GM12878 (cell line): Measurements from ENCODE around the gene FAM78A.

Experiments
- GABPA ChIP-seq: IDR thresholded peaks from 2 replicates; pipeline ENCODE4 v1.6.1; 2014; ENCODE audit warnings: antibody characterized with exemption, low read depth, mild to moderate bottlenecking, inconsistent platforms
- POLR2A ChIP-seq: IDR thresholded peaks from 2 replicates; pipeline ENCODE4 v1.6.1; 2011; ENCODE audit warnings: low read depth, mild to moderate bottlenecking, low read length
- RAD21 ChIP-seq: IDR thresholded peaks from 2 replicates; pipeline ENCODE4 v1.6.1; 2011; ENCODE audit warnings: mild to moderate bottlenecking, low read depth, low read length, moderate library complexity; ENCODE audit not compliant: insufficient read depth
- RAD51 ChIP-seq: fragments of 450-650 bp; IDR thresholded peaks from 2 replicates; pipeline ENCODE4 v1.6.1; 2016; ENCODE audit warnings: moderate library complexity, mild to moderate bottlenecking, inconsistent platforms
- SIN3A ChIP-seq: IDR thresholded peaks from 2 replicates; pipeline ENCODE4 v1.6.1; 2012; ENCODE audit warnings: low read depth, low read length, improper control_type of control experiment
- ZNF274 ChIP-seq: IDR thresholded peaks from one replicate; pipeline ENCODE4 v1.8.0; 2011; ENCODE audit not compliant: insufficient read length, insufficient read depth
- TF ChIP-seq, protein P1 (sequence below), 3 experiments: IDR thresholded peaks in 2 of 3; conservative IDR thresholded peaks in 1 of 3; 2 replicates each; pipeline ENCODE4 v1.5.1; 2011; ENCODE audit warnings: low read depth in 3 of 3, low read length in 3 of 3, mild to moderate bottlenecking in 3 of 3, control low read depth in 2 of 3, moderate library complexity in 2 of 3, inconsistent platforms in 1 of 3, mixed read lengths in 1 of 3; ENCODE audit not compliant: control insufficient read depth in 2 of 3, insufficient read depth in 1 of 3; ENCODE audit errors: extremely low read depth in 1 of 3

DNA sequence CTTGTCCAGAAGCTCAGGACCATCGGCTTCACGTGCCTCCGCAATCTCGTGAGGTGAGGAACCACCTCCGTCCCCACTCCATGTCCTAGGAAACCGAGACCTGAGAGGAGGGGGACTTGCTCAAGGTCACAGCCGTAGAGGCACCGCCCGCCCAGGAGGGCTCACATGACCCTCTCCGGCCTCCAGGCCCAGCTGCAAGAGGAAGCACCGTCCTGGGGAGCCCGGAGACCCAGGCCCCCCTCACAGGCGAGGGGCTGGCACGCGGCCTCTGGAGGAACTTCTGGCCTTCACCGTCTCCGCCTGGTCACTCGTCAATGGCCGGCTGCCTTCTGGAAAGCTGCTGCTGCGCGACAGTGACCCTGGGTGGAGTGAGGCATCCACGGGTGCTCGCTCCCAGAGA lies 24.2 kb downstream of the FAM78A start:
- TF ChIP-seq SIN3A = no peak
- TF ChIP-seq, protein P1, sequence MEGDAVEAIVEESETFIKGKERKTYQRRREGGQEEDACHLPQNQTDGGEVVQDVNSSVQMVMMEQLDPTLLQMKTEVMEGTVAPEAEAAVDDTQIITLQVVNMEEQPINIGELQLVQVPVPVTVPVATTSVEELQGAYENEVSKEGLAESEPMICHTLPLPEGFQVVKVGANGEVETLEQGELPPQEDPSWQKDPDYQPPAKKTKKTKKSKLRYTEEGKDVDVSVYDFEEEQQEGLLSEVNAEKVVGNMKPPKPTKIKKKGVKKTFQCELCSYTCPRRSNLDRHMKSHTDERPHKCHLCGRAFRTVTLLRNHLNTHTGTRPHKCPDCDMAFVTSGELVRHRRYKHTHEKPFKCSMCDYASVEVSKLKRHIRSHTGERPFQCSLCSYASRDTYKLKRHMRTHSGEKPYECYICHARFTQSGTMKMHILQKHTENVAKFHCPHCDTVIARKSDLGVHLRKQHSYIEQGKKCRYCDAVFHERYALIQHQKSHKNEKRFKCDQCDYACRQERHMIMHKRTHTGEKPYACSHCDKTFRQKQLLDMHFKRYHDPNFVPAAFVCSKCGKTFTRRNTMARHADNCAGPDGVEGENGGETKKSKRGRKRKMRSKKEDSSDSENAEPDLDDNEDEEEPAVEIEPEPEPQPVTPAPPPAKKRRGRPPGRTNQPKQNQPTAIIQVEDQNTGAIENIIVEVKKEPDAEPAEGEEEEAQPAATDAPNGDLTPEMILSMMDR (IDR thresholded peaks at IDR 0.05 in 2 of 3, conservative IDR thresholded peaks at IDR 0.05 in 1 of 3; ENCODE audit: control insufficient read depth in 2 of 3, extremely low read depth in 1 of 3, insufficient read depth in 1 of 3, low read depth in 3 of 3, low read length in 3 of 3) = no peak
- TF ChIP-seq ZNF274 = no peak
- TF ChIP-seq RAD21 = no peak
- no peak for TF ChIP-seq POLR2A
- no peak for TF ChIP-seq GABPA
- no peak for TF ChIP-seq RAD51
